Epithelial cell of proximal tubule (primary cell): ENCODE data around the gene GSE1. TPM values are rescaled to one million over a fixed set of nuclear protein-coding genes. Genes with fewer than 3 reads are reported as not detected.

ENCODE experiments used
- DNase-seq: peaks from one replicate; pipeline ENCODE4 v3.0.0-alpha.2; 2011; ENCODE audit warnings: low read depth
- H3K4me3 ChIP-seq: 2 replicates; pipeline ENCODE4 v1.5.1; 2011; ENCODE audit warnings: low read depth, mild to moderate bottlenecking, low read length
- CTCF ChIP-seq: conservative IDR thresholded peaks from 2 replicates; pipeline ENCODE4 v1.5.1; 2012; ENCODE audit warnings: low read depth, mild to moderate bottlenecking, low read length
- total RNA-seq: library from RNA; depleted of rRNA; stranded (reverse); fragments of >200 nt; gene quantifications from 2 replicates; pipeline ENCODE4 v1.2.3, GENCODE V29; 2015

Gene GSE1
- total RNA-seq, 1 donor from 2014 or later, result 41.9 TPM

GRCh38 chr16:85650135-85650843, 37.2 kb downstream of the GSE1 start:
- no peak for DNase-seq
- no peak for TF ChIP-seq CTCF
- no peak overlapping the region for H3K4me3 ChIP-seq

GRCh38 chr16:85650844-85651628, 37.9 kb downstream of the GSE1 start:
- DNase-seq, result no peak
- no peak for TF ChIP-seq CTCF

GRCh38 chr16:85651629-85652430, 38.7 kb downstream of the GSE1 start:
- DNase-seq, result no peak
- TF ChIP-seq CTCF, result no peak
- no peak overlapping the region for H3K4me3 ChIP-seq

More at GRCh38 chr16:85650844-85651628, 37.9 kb downstream of the GSE1 start:
- H3K4me3 ChIP-seq, result no peak overlapping the region

- DNase-seq, result no peak
Measured at GRCh38 chr16:85652431-85653221, 39.5 kb downstream of the GSE1 start.

GRCh38 chr16:85653290-85653891, 40.3 kb downstream of the GSE1 start:
- no peak for TF ChIP-seq CTCF
- DNase-seq, result no peak
- no peak overlapping the region for H3K4me3 ChIP-seq

More at GRCh38 chr16:85652431-85653221, 39.5 kb downstream of the GSE1 start:
- no peak overlapping the region for H3K4me3 ChIP-seq
- no peak for TF ChIP-seq CTCF
